ENCODE measurements around the gene ADGRV1.

The ADGRV1 gene

GRCh38 chr5:91031402-91031752, 472.8 kb downstream of the ADGRV1 start:
- Histone ChIP-seq H3K27ac (replicated peaks) (no peak overlapping the region), H3K27me3 (ENCODE audit: insufficient read depth, poor library complexity, severe bottlenecking) (no peaks in the 10 kb centered on the region), H3K4me3 (replicated peaks; ENCODE audit: insufficient read depth, low read length) (no peak overlapping the region)
- DNase-seq (ENCODE audit: low read depth in 1 of 2, low spot score in 1 of 2): no peak
- TF ChIP-seq SPI1 (IDR thresholded peaks at IDR 0.05; ENCODE audit: borderline replicate concordance, low read depth) (no peak), CTCF (IDR thresholded peaks at IDR 0.05; ENCODE audit: insufficient read depth, low read length) (no peak), POLR2AphosphoS5 (IDR thresholded peaks at IDR 0.05; ENCODE audit: low read depth) (no peak), GABPA (IDR thresholded peaks at IDR 0.05; ENCODE audit: low read depth) (no peak)
- TF ChIP-seq, protein P1, sequence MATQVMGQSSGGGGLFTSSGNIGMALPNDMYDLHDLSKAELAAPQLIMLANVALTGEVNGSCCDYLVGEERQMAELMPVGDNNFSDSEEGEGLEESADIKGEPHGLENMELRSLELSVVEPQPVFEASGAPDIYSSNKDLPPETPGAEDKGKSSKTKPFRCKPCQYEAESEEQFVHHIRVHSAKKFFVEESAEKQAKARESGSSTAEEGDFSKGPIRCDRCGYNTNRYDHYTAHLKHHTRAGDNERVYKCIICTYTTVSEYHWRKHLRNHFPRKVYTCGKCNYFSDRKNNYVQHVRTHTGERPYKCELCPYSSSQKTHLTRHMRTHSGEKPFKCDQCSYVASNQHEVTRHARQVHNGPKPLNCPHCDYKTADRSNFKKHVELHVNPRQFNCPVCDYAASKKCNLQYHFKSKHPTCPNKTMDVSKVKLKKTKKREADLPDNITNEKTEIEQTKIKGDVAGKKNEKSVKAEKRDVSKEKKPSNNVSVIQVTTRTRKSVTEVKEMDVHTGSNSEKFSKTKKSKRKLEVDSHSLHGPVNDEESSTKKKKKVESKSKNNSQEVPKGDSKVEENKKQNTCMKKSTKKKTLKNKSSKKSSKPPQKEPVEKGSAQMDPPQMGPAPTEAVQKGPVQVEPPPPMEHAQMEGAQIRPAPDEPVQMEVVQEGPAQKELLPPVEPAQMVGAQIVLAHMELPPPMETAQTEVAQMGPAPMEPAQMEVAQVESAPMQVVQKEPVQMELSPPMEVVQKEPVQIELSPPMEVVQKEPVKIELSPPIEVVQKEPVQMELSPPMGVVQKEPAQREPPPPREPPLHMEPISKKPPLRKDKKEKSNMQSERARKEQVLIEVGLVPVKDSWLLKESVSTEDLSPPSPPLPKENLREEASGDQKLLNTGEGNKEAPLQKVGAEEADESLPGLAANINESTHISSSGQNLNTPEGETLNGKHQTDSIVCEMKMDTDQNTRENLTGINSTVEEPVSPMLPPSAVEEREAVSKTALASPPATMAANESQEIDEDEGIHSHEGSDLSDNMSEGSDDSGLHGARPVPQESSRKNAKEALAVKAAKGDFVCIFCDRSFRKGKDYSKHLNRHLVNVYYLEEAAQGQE (IDR thresholded peaks at IDR 0.05; ENCODE audit: insufficient replicate concordance, low read depth): no peak

- Histone ChIP-seq H3K27me3 (ENCODE audit: insufficient read depth, poor library complexity, severe bottlenecking) (no peaks in the 10 kb centered on the region), H3K27ac (replicated peaks) (no peak overlapping the region), H3K4me3 (replicated peaks; ENCODE audit: insufficient read depth, low read length) (no peak overlapping the region)
- TF ChIP-seq GABPA (IDR thresholded peaks at IDR 0.05; ENCODE audit: low read depth) (no peak), POLR2AphosphoS5 (IDR thresholded peaks at IDR 0.05; ENCODE audit: low read depth) (no peak), CTCF (IDR thresholded peaks at IDR 0.05; ENCODE audit: insufficient read depth, low read length) (no peak), SPI1 (IDR thresholded peaks at IDR 0.05; ENCODE audit: borderline replicate concordance, low read depth) (no peak)
- TF ChIP-seq, protein P1 (IDR thresholded peaks at IDR 0.05; ENCODE audit: insufficient replicate concordance, low read depth): no peak
- DNase-seq (ENCODE audit: low read depth in 1 of 2, low spot score in 1 of 2): no peak
Measured at GRCh38 chr5:91032125-91032524, 473.5 kb downstream of the ADGRV1 start.

DNA sequence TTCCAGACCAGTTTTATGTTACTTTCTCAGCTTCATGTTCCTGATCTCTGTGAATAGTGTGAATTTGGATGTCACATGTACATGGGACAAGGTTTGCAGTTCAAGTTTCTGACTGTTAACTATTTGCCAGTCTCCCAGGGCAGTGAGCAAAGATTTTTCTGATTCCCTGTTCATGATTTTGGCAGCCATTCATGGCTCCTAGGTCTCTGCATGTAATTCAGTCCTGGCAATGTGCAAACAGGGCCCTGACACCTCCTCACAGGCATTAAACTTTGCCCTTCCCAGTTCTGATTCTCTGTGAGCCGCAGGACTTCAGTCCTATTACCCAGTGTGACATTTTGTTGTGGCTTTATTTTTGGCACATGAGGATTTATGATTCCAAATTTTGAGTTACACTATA, 474.8 kb downstream of the ADGRV1 start:
- TF ChIP-seq POLR2AphosphoS5 (IDR thresholded peaks at IDR 0.05; ENCODE audit: low read depth) (no peak), SPI1 (IDR thresholded peaks at IDR 0.05; ENCODE audit: borderline replicate concordance, low read depth) (no peak), GABPA (IDR thresholded peaks at IDR 0.05; ENCODE audit: low read depth) (no peak), CTCF (IDR thresholded peaks at IDR 0.05; ENCODE audit: insufficient read depth, low read length) (no peak)
- TF ChIP-seq, protein P1 (IDR thresholded peaks at IDR 0.05; ENCODE audit: insufficient replicate concordance, low read depth): no peak
- Histone ChIP-seq H3K4me3 (replicated peaks; ENCODE audit: insufficient read depth, low read length) (no peak overlapping the region), H3K27me3 (ENCODE audit: insufficient read depth, poor library complexity, severe bottlenecking) (no peaks in the 10 kb centered on the region), H3K27ac (replicated peaks) (no peak overlapping the region)
- no peak for DNase-seq (ENCODE audit: low read depth in 1 of 2, low spot score in 1 of 2)

Measured in HL-60 (cell line).